Heart left ventricle (tissue), 16 donors: ENCODE measurements around the gene PTMS. TPM values are rescaled to one million over a fixed set of nuclear protein-coding genes. Genes with fewer than 3 reads are reported as not detected.

Source experiments
- ATAC-seq, 4 donors: fragments of 200-7000 bp; cut with Tn5 transposase; one replicate each; pipeline ENCODE4 v1.9.1; 2020 to 2022; ENCODE audit warnings: moderate library complexity in 4 of 4, mild to moderate bottlenecking in 3 of 4, moderate number of reproducible peaks in 1 of 4
- DNase-seq, 5 donors: peaks; one replicate each; pipeline ENCODE4 v3.0.0-alpha.2; 2020
- H3K27ac ChIP-seq, 12 donors: fragments of 200-600 bp; sonication (generic) in 4 of 12; one replicate each; pipeline versions ENCODE4 v1.5.0 to v1.8.0; 2016 to 2022; ENCODE audit warnings: mild to moderate bottlenecking in 2 of 12
- H3K27me3 ChIP-seq, 9 donors: fragments of 200-600 bp; sonication (generic) in 2 of 9; one replicate each; pipeline versions ENCODE4 v1.5.1 to v1.8.0; 2016 to 2022; ENCODE audit warnings: mild to moderate bottlenecking in 3 of 9
- H3K36me3 ChIP-seq, 9 donors: fragments of 200-600 bp; sonication (generic) in 2 of 9; one replicate each; pipeline versions ENCODE4 v1.5.0 to v1.8.0; 2018 to 2022; ENCODE audit warnings: mild to moderate bottlenecking in 2 of 9
- H3K4me1 ChIP-seq, 12 donors: fragments of 200-600 bp; sonication (generic) in 4 of 12; one replicate each; pipeline versions ENCODE4 v1.5.0 to v1.8.0; 2016 to 2022; ENCODE audit warnings: mild to moderate bottlenecking in 3 of 12
- H3K4me3 ChIP-seq, 12 donors: fragments of 200-600 bp; sonication (generic) in 4 of 12; one replicate each; pipeline versions ENCODE4 v1.5.0 to v1.8.0; 2017 to 2022; ENCODE audit warnings: mild to moderate bottlenecking in 9 of 12, moderate library complexity in 4 of 12
- H3K9me3 ChIP-seq, 12 donors: fragments of 200-600 bp; sonication (generic) in 4 of 12; one replicate each; pipeline versions ENCODE4 v1.5.0 to v1.8.0; 2016 to 2022; ENCODE audit warnings: mild to moderate bottlenecking in 1 of 12
- POLR2A ChIP-seq, 2 donors: fragments of 450-650 bp; IDR thresholded peaks; one replicate each; pipeline ENCODE4 v1.6.1; 2017; ENCODE audit warnings: antibody characterized with exemption in 2 of 2, mild to moderate bottlenecking in 2 of 2, moderate library complexity in 2 of 2
- WGBS, 4 donors: extraction: QIAGEN DNeasy Blood & Tissue Kit in 2 of 4; methylation state at CpG; one replicate each; pipeline versions ENCODE4 v1.1.5 to v1.1.7; 2013 to 2018; 5-methylcytosine and 5-hydroxymethylcytosine counted together
- intact Hi-C, 10 donors: fragments of 100-400 bp; cut with DNase I; formaldehyde crosslinking; loops; one replicate each; pipeline versions ENCODE4 v1.11.1 to v1.14.2; 2022
- polyA plus RNA-seq, 2 donors: library from polyadenylated mRNA; stranded (reverse); fragments of 200-250 nt; gene quantifications; one replicate each; pipeline ENCODE4 v1.2.3, GENCODE V29; 2013
- total RNA-seq, 9 donors: library from RNA; depleted of rRNA in 2 of 9; stranded (reverse); fragments of >200 nt in 2 of 9; fragmentation: NEBNext Ultra II Directional in 3 of 9; extraction: Animal tissue kit (Norgen Biotek cat#: 25700) in 3 of 9; gene quantifications; one replicate each; pipeline versions ENCODE4 v1.1.0 to v1.2.4, GENCODE V29; 2016 to 2023
- TF ChIP-seq, protein P1 (sequence below), 12 donors: fragments of 200-600 bp; sonication (generic) in 4 of 12; IDR thresholded peaks; one replicate each; pipeline versions ENCODE4 v1.5.0 to v1.8.0; 2018 to 2022; ENCODE audit warnings: antibody characterized with exemption in 12 of 12, mild to moderate bottlenecking in 5 of 12
- donor health status: ischemic (EF 13 %, LVEDD 7.1; RV severe dilation, severe dysfunction).
- donor health status: healthy with polysubstance abuse.
- donor health status: DM: no; HTN: yes; CAD: no.
- donor health status: DM: no; HTN: no; CAD: no.
- donor health status: ischemic (EF 25% LVEDD 6.9; RV normal size, moderate dysfunction).
- donor health status: ischemic (EF 25% LVEDD 5.7; RV mildly dilated, moderate dysfunction).
- donor health status: healthy.
- donor health status: DM: yes; HTN: yes; CAD: no.
- donor health status: ischemic (EF 35%, LVEDD 5.7; RV mildly dilated, moderate dysfunction).
- donor health status: nonischemic (EF 11% LVEDD 7.7; RV severe dilation, severe dysfunction).
- donor health status: DM: yes; HTN: yes; CAD: no.
- donor health status: PGD.
- donor health status: ischemic (EF 29% LVEDD 5.4; RV normal size, mild dysfunction).
- donor health status: nonischemic (EF 23%, LVEDD 6.1; RV moderate dilation, normal function).

Gene PTMS
- total and polyA plus RNA-seq, 11 donors: 72.9 to 331 (median 138) TPM

DNA sequence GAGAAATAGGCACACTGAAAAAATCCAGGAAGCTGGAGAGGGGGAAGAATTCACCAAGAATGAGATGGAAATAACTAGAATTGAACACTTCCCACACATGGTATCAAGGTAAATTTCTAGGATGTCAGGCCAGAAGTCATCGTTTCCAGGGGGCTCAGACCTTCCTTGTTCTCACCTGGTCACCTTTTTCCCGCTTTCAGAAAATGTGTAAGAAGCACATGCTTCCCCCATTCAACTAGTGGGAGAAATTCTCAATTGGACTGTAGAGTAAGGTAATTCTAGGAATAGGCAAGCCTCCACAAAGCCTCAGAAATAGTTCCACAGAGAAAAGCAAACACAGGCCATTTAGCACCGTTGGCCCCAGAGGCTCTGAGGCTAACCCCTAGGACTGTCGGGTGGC is 2.8 kb upstream of the PTMS start:
- no peaks in the 10 kb centered on the region for H3K9me3 ChIP-seq
- TF ChIP-seq, protein P1, sequence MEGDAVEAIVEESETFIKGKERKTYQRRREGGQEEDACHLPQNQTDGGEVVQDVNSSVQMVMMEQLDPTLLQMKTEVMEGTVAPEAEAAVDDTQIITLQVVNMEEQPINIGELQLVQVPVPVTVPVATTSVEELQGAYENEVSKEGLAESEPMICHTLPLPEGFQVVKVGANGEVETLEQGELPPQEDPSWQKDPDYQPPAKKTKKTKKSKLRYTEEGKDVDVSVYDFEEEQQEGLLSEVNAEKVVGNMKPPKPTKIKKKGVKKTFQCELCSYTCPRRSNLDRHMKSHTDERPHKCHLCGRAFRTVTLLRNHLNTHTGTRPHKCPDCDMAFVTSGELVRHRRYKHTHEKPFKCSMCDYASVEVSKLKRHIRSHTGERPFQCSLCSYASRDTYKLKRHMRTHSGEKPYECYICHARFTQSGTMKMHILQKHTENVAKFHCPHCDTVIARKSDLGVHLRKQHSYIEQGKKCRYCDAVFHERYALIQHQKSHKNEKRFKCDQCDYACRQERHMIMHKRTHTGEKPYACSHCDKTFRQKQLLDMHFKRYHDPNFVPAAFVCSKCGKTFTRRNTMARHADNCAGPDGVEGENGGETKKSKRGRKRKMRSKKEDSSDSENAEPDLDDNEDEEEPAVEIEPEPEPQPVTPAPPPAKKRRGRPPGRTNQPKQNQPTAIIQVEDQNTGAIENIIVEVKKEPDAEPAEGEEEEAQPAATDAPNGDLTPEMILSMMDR (IDR thresholded peaks at IDR 0.05): no peak
- no peak for TF ChIP-seq POLR2A (IDR thresholded peaks at IDR 0.05)

DNA sequence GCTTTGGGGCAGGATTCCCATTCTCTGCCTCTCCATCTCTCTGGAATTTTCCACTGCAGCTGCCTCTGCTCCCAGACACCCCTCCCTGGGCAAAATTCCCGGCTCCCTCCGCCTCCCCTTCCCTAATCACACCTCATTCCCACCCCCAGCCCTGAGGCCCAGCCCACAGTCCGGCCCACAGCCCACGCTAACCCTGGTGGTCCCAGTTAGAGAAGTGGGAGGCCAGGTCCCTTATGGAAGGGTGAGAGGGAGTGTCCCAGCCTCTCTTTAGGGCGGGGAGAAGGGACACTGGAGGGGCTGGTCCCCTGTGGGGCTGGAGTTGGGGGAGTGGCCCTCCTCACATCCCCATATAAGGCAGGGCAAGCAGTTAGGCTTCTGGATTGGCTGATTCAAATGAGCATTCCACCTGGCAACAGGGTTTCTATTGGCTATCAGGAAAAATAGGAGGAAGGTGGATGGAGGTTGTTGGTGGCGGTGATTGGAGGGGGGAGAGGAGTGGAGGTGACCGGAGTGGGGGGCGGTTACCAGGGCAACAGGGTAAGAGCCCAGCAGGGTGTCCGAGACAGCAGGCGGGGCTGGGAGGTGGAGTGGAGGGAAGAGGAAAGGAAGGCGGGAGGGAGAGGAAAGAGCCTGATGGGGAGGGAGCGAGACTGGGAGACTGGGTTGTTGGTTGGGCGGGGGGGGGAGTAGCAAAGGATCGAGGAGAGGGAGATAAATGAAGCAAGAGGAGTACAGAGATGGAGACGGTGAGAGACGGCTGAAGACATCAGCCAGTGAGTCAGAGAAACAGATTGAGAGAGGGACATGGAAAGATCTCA is 1.9 kb upstream of the PTMS start:
- Histone ChIP-seq H3K4me3 (peak overlapping the region in 11 of 12 donors; percentile 7 to 100 (median 41)), H3K9me3 (no peaks in the 10 kb centered on the region), H3K27ac (peak overlapping the region; percentile 80 to 99 (median 94)), H3K4me1 (peaks cover 4 to 53% (median 39%) of the 10 kb centered on the region in 12 donors), H3K36me3 (peaks cover 0 to 1% (median 0%) of the 10 kb centered on the region in 9 donors), H3K27me3 (peaks cover 0 to 4% (median 0%) of the 10 kb centered on the region in 9 donors)
- ATAC-seq (peak; percentile 86 to 91 (median 88)), DNase-seq (peak; percentile 94 to 97 (median 95))
- WGBS, 4 donors: 1 to 3% (median 2%) methylated on average over 14 to 16 of the region's 16 CpGs
- peak in 1 of 2 donors; percentile 42 for TF ChIP-seq POLR2A (IDR thresholded peaks at IDR 0.05)
- TF ChIP-seq, protein P1 (IDR thresholded peaks at IDR 0.05): no peak
- intact Hi-C loops: loop anchor here in 2 of 10 donors (1.0 kb wide), 1 partner anchor 11 kb away; the partner anchor contains the start of gene MLF2 (in 2 of the 2)

More for the DNA sequence above, 2.8 kb upstream of the PTMS start:
- DNase-seq: no peak
- intact Hi-C loops: no loop called here
- Histone ChIP-seq H3K27ac (peak overlapping the region; percentile 80 to 99 (median 94)), H3K4me3 (peak overlapping the region in 5 of 12 donors; percentile 22 to 100 (median 93)), H3K4me1 (peaks cover 4 to 44% (median 34%) of the 10 kb centered on the region in 12 donors), H3K36me3 (no peaks in the 10 kb centered on the region), H3K27me3 (peaks cover 0 to 4% (median 0%) of the 10 kb centered on the region in 9 donors)
- no peak for ATAC-seq
- 68 to 79% (median 70%) methylated on average over 4 of the region's 4 CpGs for WGBS, 4 donors

DNA sequence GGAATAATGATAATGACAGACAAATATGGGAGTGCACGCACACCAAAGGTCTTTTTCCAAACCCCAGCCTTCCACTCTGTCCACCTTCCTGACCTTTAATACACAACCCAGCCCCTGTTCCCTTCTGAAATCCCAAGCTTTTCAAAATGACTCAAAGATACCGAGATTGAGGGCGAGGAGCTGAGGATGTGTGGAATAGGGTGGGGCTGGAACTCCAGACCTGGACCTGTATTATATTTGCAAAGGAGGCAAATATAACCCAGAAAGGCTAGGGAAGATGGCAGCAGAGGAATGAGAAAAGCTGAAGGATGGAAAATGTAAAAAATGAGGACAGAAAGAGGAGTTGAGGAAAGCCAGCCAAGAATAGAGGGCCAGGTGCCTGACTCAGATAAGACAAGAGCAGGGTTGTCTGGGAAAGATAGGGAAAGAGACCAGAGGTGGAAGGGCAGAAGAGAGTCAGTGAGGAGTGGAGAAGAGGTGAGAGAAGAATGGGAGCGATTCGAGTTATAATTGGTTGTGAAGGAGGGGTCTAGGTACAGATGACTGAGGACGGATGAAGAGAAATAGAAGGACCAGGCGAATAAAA is 1.0 kb upstream of the PTMS start:
- 25 to 30% (median 27%) methylated on average over 7 of the region's 7 CpGs for WGBS, 4 donors
- TF ChIP-seq, protein P1 (IDR thresholded peaks at IDR 0.05): no peak
- TF ChIP-seq POLR2A (IDR thresholded peaks at IDR 0.05): no peak
- Histone ChIP-seq H3K36me3 (peaks cover 0 to 10% (median 1%) of the 10 kb centered on the region in 9 donors), H3K9me3 (no peaks in the 10 kb centered on the region), H3K27me3 (peaks cover 0 to 4% (median 0%) of the 10 kb centered on the region in 9 donors), H3K27ac (peak overlapping the region; percentile 80 to 99 (median 94)), H3K4me1 (peaks cover 4 to 55% (median 40%) of the 10 kb centered on the region in 12 donors), H3K4me3 (peak overlapping the region in 10 of 12 donors; percentile 70 to 100 (median 90))
- ATAC-seq (no peak), DNase-seq (no peak)
- intact Hi-C loops: loop anchor here in 1 of 10 donors (5.0 kb wide), 1 partner anchor 153 kb away; no protein-coding TSS in a partner anchor
